Parathyroid adenoma (tissue), 2 donors: Measurements from ENCODE around the gene MTHFD2L.

Experiments
- H2AFZ ChIP-seq: fragments of 300-600 bp; sonication (generic); one replicate; pipeline ENCODE4 v1.7.0; 2017; ENCODE audit warnings: antibody characterized with exemption, mild to moderate bottlenecking
- H3K27ac ChIP-seq: fragments of 300-600 bp; sonication (generic); one replicate; pipeline ENCODE4 v1.7.0; 2017
- H3K27me3 ChIP-seq: fragments of 300-600 bp; sonication (generic); one replicate; pipeline ENCODE4 v1.7.0; 2017; ENCODE audit warnings: low read length; ENCODE audit not compliant: control insufficient read depth, insufficient read depth
- H3K36me3 ChIP-seq: fragments of 300-600 bp; sonication (generic); one replicate; pipeline ENCODE4 v1.7.0; 2017; ENCODE audit warnings: low read length; ENCODE audit not compliant: control insufficient read depth, insufficient read depth
- H3K4me1 ChIP-seq: fragments of 300-600 bp; sonication (generic); one replicate; pipeline ENCODE4 v1.7.0; 2017; ENCODE audit warnings: control low read depth
- H3K4me2 ChIP-seq: fragments of 300-600 bp; sonication (generic); one replicate; pipeline ENCODE4 v1.7.0; 2017; ENCODE audit warnings: low read length
- H3K4me3 ChIP-seq: fragments of 300-600 bp; sonication (generic); one replicate; pipeline ENCODE4 v1.7.0; 2017; ENCODE audit warnings: low read depth, low read length
- H3K79me2 ChIP-seq: fragments of 300-600 bp; sonication (generic); one replicate; pipeline ENCODE4 v1.7.0; 2017; ENCODE audit warnings: control low read depth
- H3K9ac ChIP-seq: fragments of 300-600 bp; sonication (generic); one replicate; pipeline ENCODE4 v1.7.0; 2017; ENCODE audit warnings: mild to moderate bottlenecking
- H3K9me3 ChIP-seq: fragments of 300-600 bp; sonication (generic); one replicate; pipeline ENCODE4 v1.7.0; 2017; ENCODE audit warnings: low read length; ENCODE audit not compliant: control insufficient read depth
- TF ChIP-seq, protein P1 (sequence below): fragments of 300-600 bp; sonication (generic); IDR thresholded peaks from one replicate; pipeline ENCODE4 v1.7.0; 2017; ENCODE audit warnings: antibody characterized with exemption, mild to moderate bottlenecking
- donor health status: primary hyperparathyroidism.

The MTHFD2L gene

DNA sequence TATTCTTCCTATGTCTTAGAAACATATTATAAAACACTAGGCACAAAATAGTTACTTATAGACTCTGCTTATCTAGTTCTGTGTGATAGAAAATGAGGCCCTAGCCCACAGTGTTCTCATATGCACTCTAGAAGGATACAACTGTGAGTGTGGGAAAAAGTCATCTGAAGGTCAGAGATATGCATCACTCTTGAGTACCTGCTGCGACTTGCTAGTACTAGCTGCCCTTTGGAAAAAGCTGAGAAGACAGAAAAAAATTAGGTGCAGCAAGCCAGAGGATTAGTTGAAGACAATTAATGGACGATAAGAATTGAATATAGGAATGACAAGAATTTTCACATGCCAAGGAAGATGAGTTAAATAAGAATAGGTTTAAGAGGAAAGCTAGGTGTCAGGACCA lies 61.3 kb downstream of the MTHFD2L start:
- no peak overlapping the region for H3K27ac ChIP-seq
- no peaks in the 10 kb centered on the region for H3K27me3 ChIP-seq
- no peaks in the 10 kb centered on the region for H3K9me3 ChIP-seq
- no peak overlapping the region for H3K4me2 ChIP-seq
- H3K4me3 ChIP-seq, result no peak overlapping the region
- no peaks in the 10 kb centered on the region for H3K79me2 ChIP-seq
- H3K36me3 ChIP-seq, result no peaks in the 10 kb centered on the region
- H3K4me1 ChIP-seq, result peaks cover 2% of the 10 kb centered on the region
- peak overlapping the region; percentile 26 for H2AFZ ChIP-seq
- TF ChIP-seq, protein P1, sequence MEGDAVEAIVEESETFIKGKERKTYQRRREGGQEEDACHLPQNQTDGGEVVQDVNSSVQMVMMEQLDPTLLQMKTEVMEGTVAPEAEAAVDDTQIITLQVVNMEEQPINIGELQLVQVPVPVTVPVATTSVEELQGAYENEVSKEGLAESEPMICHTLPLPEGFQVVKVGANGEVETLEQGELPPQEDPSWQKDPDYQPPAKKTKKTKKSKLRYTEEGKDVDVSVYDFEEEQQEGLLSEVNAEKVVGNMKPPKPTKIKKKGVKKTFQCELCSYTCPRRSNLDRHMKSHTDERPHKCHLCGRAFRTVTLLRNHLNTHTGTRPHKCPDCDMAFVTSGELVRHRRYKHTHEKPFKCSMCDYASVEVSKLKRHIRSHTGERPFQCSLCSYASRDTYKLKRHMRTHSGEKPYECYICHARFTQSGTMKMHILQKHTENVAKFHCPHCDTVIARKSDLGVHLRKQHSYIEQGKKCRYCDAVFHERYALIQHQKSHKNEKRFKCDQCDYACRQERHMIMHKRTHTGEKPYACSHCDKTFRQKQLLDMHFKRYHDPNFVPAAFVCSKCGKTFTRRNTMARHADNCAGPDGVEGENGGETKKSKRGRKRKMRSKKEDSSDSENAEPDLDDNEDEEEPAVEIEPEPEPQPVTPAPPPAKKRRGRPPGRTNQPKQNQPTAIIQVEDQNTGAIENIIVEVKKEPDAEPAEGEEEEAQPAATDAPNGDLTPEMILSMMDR, result no peak
- no peak overlapping the region for H3K9ac ChIP-seq

DNA sequence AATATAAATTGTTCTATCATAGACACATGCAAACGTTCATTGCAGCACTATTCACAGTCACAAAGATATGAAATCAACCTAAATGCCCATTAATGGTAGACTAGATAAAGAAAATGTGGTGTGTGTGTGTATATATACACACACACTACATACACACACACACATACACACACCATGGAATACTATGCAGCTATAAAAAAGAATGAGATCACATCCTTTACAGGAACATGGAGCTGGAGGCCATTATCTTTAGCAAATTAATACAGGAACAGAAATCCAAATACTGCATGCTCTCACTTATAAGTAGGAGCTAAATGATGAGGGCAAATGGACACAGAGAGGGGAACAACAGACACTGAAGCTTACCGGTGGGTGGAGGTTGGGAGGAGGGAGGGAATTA lies 65.2 kb downstream of the MTHFD2L start:
- no peak overlapping the region for H3K9ac ChIP-seq
- no peak overlapping the region for H3K4me3 ChIP-seq
- no peak overlapping the region for H3K27ac ChIP-seq
- TF ChIP-seq, protein P1, result no peak
- H3K36me3 ChIP-seq, result no peaks in the 10 kb centered on the region
- H3K4me1 ChIP-seq, result peaks cover 2% of the 10 kb centered on the region
- H2AFZ ChIP-seq, result no peak overlapping the region
- H3K4me2 ChIP-seq, result no peak overlapping the region
- H3K27me3 ChIP-seq, result no peaks in the 10 kb centered on the region
- H3K9me3 ChIP-seq, result no peaks in the 10 kb centered on the region
- H3K79me2 ChIP-seq, result no peaks in the 10 kb centered on the region

DNA sequence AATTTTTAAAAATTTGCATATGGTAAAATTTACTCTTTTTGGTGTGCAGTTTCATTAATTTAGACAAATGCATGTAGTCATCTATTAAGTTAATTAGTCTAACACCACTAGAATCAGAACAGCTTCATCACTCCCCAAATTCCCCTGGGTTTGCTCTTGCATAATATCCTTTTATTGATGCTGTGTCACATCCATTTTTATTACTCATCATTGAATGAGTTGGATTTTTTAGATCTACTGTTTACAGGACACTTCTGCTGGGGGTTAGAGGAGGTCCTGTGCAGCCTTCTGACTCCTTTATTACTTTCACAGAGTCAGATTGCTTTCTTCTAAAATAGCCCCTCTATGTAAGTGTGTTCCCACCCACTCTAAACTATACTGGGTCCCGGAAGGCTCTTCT lies 65.9 kb downstream of the MTHFD2L start:
- TF ChIP-seq, protein P1, result no peak
- no peak overlapping the region for H3K9ac ChIP-seq
- no peak overlapping the region for H3K27ac ChIP-seq
- no peaks in the 10 kb centered on the region for H3K36me3 ChIP-seq
- no peak overlapping the region for H3K4me3 ChIP-seq
- no peak overlapping the region for H3K4me2 ChIP-seq
- peaks cover 2% of the 10 kb centered on the region for H3K4me1 ChIP-seq
- no peaks in the 10 kb centered on the region for H3K9me3 ChIP-seq
- no peak overlapping the region for H2AFZ ChIP-seq
- no peaks in the 10 kb centered on the region for H3K27me3 ChIP-seq
- no peaks in the 10 kb centered on the region for H3K79me2 ChIP-seq

DNA sequence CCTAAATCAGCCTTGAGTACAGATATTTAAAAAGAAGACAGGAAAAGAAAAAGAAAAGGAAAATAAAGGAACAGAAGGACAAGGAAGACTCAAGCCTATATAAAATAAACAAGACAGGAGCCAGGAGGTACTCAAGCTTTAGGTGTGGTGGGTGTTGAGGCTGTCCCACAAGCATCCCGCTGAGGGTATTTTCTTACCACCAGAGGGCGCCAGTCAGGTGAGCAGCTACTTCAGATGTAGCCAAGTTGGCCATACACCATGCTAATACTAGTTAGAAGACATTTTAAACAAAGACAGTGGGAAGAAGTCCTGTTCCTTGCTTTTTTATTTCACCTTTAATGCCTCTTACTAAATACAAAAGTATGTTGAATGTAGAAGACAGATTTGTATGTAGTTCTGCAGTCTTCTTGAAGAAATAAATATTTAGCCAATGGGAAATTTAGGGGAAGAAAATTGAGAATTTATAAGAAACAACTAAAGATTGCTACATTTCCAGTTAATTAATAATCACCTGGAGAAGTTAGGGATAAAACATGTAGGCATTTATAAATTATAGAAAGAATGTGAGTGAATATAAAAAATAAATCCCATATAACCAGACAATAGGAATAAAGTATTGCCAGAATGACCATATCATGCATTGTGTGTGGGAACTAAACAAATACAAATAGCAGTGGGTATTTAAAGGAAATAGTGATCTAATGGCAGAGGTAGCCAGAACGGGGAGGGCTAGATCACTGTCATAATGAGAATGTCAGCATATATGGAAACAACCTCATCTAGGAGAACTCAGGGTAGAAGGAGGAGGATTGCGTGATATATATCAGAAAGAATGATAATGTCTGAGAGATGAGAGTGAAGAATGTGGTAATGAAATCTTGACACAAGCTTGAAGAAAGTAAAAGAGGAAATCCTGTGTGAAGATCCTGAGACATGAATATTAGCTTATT lies 71.0 kb downstream of the MTHFD2L start:
- no peaks in the 10 kb centered on the region for H3K9me3 ChIP-seq
- H3K27me3 ChIP-seq, result no peaks in the 10 kb centered on the region
- peak overlapping the region; percentile 21 for H2AFZ ChIP-seq
- no peak overlapping the region for H3K4me3 ChIP-seq
- no peaks in the 10 kb centered on the region for H3K36me3 ChIP-seq
- H3K9ac ChIP-seq, result no peak overlapping the region
- no peak overlapping the region for H3K27ac ChIP-seq
- no peak overlapping the region for H3K4me2 ChIP-seq
- TF ChIP-seq, protein P1, result peak; percentile 84
- peaks cover 11% of the 10 kb centered on the region for H3K4me1 ChIP-seq
- H3K79me2 ChIP-seq, result no peaks in the 10 kb centered on the region
